G401.6 (cell line): ENCODE data around the gene CRIM1.
A peak's percentile ranks its signal among the peaks of the same experiment; 100 is the strongest.

Experiments used
- FAIRE-seq: peaks from 2 replicates; lab custom pipeline; 2012; peaks lifted over from hg19 to GRCh38; lab: Jason Lieb, UNC

The CRIM1 gene

GRCh38 chr2:36373149-36373926 is 17.8 kb downstream of the CRIM1 start:
- FAIRE-seq = no peak

- no peak for FAIRE-seq
These were observed 19.0 kb downstream of the CRIM1 start for GRCh38 chr2:36374585-36374984.

GRCh38 chr2:36376319-36376765 is 20.8 kb downstream of the CRIM1 start:
- FAIRE-seq = no peak

- FAIRE-seq = no peak
These were observed 21.6 kb downstream of the CRIM1 start for GRCh38 chr2:36376992-36377738.

GRCh38 chr2:36379710-36380448 is 24.3 kb downstream of the CRIM1 start:
- FAIRE-seq = no peak

GRCh38 chr2:36380624-36381481 is 25.3 kb downstream of the CRIM1 start:
- FAIRE-seq = no peak

- FAIRE-seq = no peak
These were observed 26.4 kb downstream of the CRIM1 start for GRCh38 chr2:36381993-36382392.

- no peak for FAIRE-seq
These were observed 26.9 kb downstream of the CRIM1 start for GRCh38 chr2:36382472-36382871.

- no peak for FAIRE-seq
These were observed 28.1 kb downstream of the CRIM1 start for GRCh38 chr2:36383726-36384125.

- FAIRE-seq = no peak
These were observed 28.9 kb downstream of the CRIM1 start for GRCh38 chr2:36384454-36384853.

GRCh38 chr2:36385603-36386002 is 30.0 kb downstream of the CRIM1 start:
- FAIRE-seq = no peak

GRCh38 chr2:36387258-36387916 is 31.8 kb downstream of the CRIM1 start:
- peak; percentile 60 for FAIRE-seq

- FAIRE-seq = no peak
These were observed 32.9 kb downstream of the CRIM1 start for GRCh38 chr2:36388472-36388871.

- no peak for FAIRE-seq
These were observed 33.5 kb downstream of the CRIM1 start for GRCh38 chr2:36389091-36389564.

- FAIRE-seq = no peak
These were observed 34.0 kb downstream of the CRIM1 start for GRCh38 chr2:36389577-36389976.

- FAIRE-seq = no peak
These were observed 37.1 kb downstream of the CRIM1 start for GRCh38 chr2:36392571-36393255.

GRCh38 chr2:36393738-36394256 is 38.2 kb downstream of the CRIM1 start:
- FAIRE-seq = peak; percentile 50

- no peak for FAIRE-seq
These were observed 39.2 kb downstream of the CRIM1 start for GRCh38 chr2:36394804-36395203.

GRCh38 chr2:36395866-36396265 is 40.3 kb downstream of the CRIM1 start:
- FAIRE-seq = no peak

- no peak for FAIRE-seq
These were observed 41.4 kb downstream of the CRIM1 start for GRCh38 chr2:36396878-36397539.
